ENCODE results near the gene PLG. TPM values are rescaled to one million over a fixed set of nuclear protein-coding genes. Genes with fewer than 3 reads are reported as not detected.

The PLG gene
- total RNA-seq, 1 donor = 0.36 TPM

- Histone ChIP-seq H3K9me3 (ENCODE audit: low read depth, low read length) (no peaks in the 10 kb centered on the region), H3K27ac (ENCODE audit: low read depth, low read length) (no peak overlapping the region), H2AFZ (ENCODE audit: low read length) (no peak overlapping the region), H4K20me1 (ENCODE audit: insufficient read depth, low read length) (no peaks in the 10 kb centered on the region), H3K4me1 (ENCODE audit: insufficient read depth, low read length) (no peaks in the 10 kb centered on the region), H3K36me3 (ENCODE audit: insufficient read depth, low read length) (no peaks in the 10 kb centered on the region), H3K4me3 (ENCODE audit: insufficient read depth, low read length) (no peak overlapping the region), H3K79me2 (ENCODE audit: insufficient read depth, low read length) (no peaks in the 10 kb centered on the region), H3K4me2 (ENCODE audit: insufficient read depth, low read length) (no peak overlapping the region), H3K27me3 (ENCODE audit: insufficient read depth, low read length) (no peaks in the 10 kb centered on the region)
- TF ChIP-seq, protein P1, sequence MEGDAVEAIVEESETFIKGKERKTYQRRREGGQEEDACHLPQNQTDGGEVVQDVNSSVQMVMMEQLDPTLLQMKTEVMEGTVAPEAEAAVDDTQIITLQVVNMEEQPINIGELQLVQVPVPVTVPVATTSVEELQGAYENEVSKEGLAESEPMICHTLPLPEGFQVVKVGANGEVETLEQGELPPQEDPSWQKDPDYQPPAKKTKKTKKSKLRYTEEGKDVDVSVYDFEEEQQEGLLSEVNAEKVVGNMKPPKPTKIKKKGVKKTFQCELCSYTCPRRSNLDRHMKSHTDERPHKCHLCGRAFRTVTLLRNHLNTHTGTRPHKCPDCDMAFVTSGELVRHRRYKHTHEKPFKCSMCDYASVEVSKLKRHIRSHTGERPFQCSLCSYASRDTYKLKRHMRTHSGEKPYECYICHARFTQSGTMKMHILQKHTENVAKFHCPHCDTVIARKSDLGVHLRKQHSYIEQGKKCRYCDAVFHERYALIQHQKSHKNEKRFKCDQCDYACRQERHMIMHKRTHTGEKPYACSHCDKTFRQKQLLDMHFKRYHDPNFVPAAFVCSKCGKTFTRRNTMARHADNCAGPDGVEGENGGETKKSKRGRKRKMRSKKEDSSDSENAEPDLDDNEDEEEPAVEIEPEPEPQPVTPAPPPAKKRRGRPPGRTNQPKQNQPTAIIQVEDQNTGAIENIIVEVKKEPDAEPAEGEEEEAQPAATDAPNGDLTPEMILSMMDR (IDR thresholded peaks at IDR 0.05; ENCODE audit: extremely low read depth, low read depth, low read length) = no peak
- no peak for DNase-seq (ENCODE audit: insufficient read length, low spot score, missing footprints)
Measured at GRCh38 chr6:160793652-160794051, 91.6 kb downstream of the PLG start.

GRCh38 chr6:160795721-160796120 lies 93.7 kb downstream of the PLG start:
- Histone ChIP-seq H3K9me3 (ENCODE audit: low read depth, low read length) (no peaks in the 10 kb centered on the region), H2AFZ (ENCODE audit: low read length) (no peak overlapping the region), H3K27me3 (ENCODE audit: insufficient read depth, low read length) (no peaks in the 10 kb centered on the region), H3K36me3 (ENCODE audit: insufficient read depth, low read length) (no peaks in the 10 kb centered on the region), H3K4me3 (ENCODE audit: insufficient read depth, low read length) (no peak overlapping the region), H3K4me1 (ENCODE audit: insufficient read depth, low read length) (no peaks in the 10 kb centered on the region), H3K79me2 (ENCODE audit: insufficient read depth, low read length) (no peaks in the 10 kb centered on the region), H4K20me1 (ENCODE audit: insufficient read depth, low read length) (no peaks in the 10 kb centered on the region), H3K4me2 (ENCODE audit: insufficient read depth, low read length) (no peak overlapping the region), H3K27ac (ENCODE audit: low read depth, low read length) (no peak overlapping the region)
- TF ChIP-seq, protein P1 (IDR thresholded peaks at IDR 0.05; ENCODE audit: extremely low read depth, low read depth, low read length) = no peak
- no peak for DNase-seq (ENCODE audit: insufficient read length, low spot score, missing footprints)

- H3K36me3 ChIP-seq (ENCODE audit: insufficient read depth, low read length) = no peaks in the 10 kb centered on the region
- DNase-seq (ENCODE audit: insufficient read length, low spot score, missing footprints) = no peak
- H2AFZ ChIP-seq (ENCODE audit: low read length) = no peak overlapping the region
- H3K27me3 ChIP-seq (ENCODE audit: insufficient read depth, low read length) = no peaks in the 10 kb centered on the region
- H3K9me3 ChIP-seq (ENCODE audit: low read depth, low read length) = no peaks in the 10 kb centered on the region
- no peak overlapping the region for H3K4me2 ChIP-seq (ENCODE audit: insufficient read depth, low read length)
- H3K79me2 ChIP-seq (ENCODE audit: insufficient read depth, low read length) = no peaks in the 10 kb centered on the region
- TF ChIP-seq, protein P1 (IDR thresholded peaks at IDR 0.05; ENCODE audit: extremely low read depth, low read depth, low read length) = no peak
- no peaks in the 10 kb centered on the region for H3K4me1 ChIP-seq (ENCODE audit: insufficient read depth, low read length)
- no peaks in the 10 kb centered on the region for H4K20me1 ChIP-seq (ENCODE audit: insufficient read depth, low read length)
- H3K4me3 ChIP-seq (ENCODE audit: insufficient read depth, low read length) = no peak overlapping the region
- H3K27ac ChIP-seq (ENCODE audit: low read depth, low read length) = no peak overlapping the region
Measured at GRCh38 chr6:160798625-160799024, 96.6 kb downstream of the PLG start.

DNA sequence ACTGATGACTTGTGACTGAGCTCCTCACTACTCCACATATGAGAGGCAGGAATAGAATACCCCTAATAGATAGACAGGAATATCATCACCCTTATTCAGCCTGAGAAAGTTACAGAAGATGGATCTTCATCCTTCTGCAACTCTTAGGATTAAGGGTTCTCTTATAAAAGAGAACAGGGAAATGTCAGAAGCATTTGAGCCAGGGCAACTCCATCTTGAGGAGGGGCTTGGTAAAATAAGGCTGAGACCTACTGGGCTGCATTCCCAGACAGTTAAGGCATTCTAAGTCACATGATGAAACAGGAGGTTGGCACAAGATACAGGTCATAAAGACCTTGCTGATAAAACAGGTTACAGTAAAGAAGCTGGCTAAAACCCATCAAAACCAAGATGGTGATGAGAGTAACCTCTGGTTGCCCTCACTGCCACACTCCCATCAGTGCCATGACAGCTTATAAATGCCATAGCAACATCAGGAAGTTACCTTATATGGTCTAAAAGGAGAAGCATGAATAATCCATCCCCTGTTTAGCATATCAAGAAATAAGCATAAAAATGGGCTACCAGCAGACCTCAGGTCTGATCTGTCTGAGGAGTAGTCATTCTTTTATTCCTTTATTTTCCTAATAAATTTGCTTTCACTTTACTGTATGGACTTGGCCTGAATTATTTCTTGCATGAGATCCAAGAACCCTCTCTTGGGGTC lies 97.9 kb downstream of the PLG start:
- Histone ChIP-seq H3K4me2 (ENCODE audit: insufficient read depth, low read length) (no peak overlapping the region), H4K20me1 (ENCODE audit: insufficient read depth, low read length) (no peaks in the 10 kb centered on the region), H3K9me3 (ENCODE audit: low read depth, low read length) (no peaks in the 10 kb centered on the region), H2AFZ (ENCODE audit: low read length) (no peak overlapping the region), H3K27me3 (ENCODE audit: insufficient read depth, low read length) (no peaks in the 10 kb centered on the region), H3K79me2 (ENCODE audit: insufficient read depth, low read length) (no peaks in the 10 kb centered on the region), H3K4me3 (ENCODE audit: insufficient read depth, low read length) (no peak overlapping the region), H3K4me1 (ENCODE audit: insufficient read depth, low read length) (no peaks in the 10 kb centered on the region), H3K36me3 (ENCODE audit: insufficient read depth, low read length) (no peaks in the 10 kb centered on the region), H3K27ac (ENCODE audit: low read depth, low read length) (no peak overlapping the region)
- TF ChIP-seq, protein P1 (IDR thresholded peaks at IDR 0.05; ENCODE audit: extremely low read depth, low read depth, low read length) = no peak
- DNase-seq (ENCODE audit: insufficient read length, low spot score, missing footprints) = no peak

Measured in osteoblast (primary cell).